GM12878 (cell line): ENCODE data around the gene OPCML. TPM values are rescaled to one million over a fixed set of nuclear protein-coding genes. Genes with fewer than 3 reads are reported as not detected.

ENCODE experiments used
- ATAC-seq: fragments of 200-7000 bp; cut with Tn5 transposase; 3 replicates; pipeline ENCODE4 v1.9.1; 2020; ENCODE audit warnings: mild to moderate bottlenecking, moderate library complexity
- BruUV-seq: library from RNA; stranded (reverse); fragments of 400-500 nt; replicated peaks from 2 replicates; lab custom pipeline; 2021; lab: Mats Ljungman, UMichigan
- CTCF ChIA-PET: fragments of 300-600 bp; sonication (Branson Sonifier 250); formaldehyde crosslinking; extraction: SDS; loops from one replicate; lab custom pipeline; 2021; ENCODE audit warnings: inconsistent platforms; lab: Yijun Ruan, JAX
- POLR2A ChIA-PET: fragments of 350-600 bp; formaldehyde crosslinking; extraction: SDS; loops from one replicate; lab custom pipeline; 2021; ENCODE audit warnings: inconsistent platforms; lab: Charles Lee
- RAD21 ChIA-PET: fragments of 300-600 bp; sonication (Branson Sonifier 250); formaldehyde crosslinking; loops from one replicate; lab custom pipeline; 2023; ENCODE audit warnings: antibody characterized with exemption; ENCODE audit not compliant: unreplicated experiment; lab: Charles Lee
- SMC1A ChIA-PET: fragments of 300-600 bp; sonication (Branson Sonifier 250); formaldehyde crosslinking; loops from one replicate; lab custom pipeline; 2023; ENCODE audit not compliant: unreplicated experiment, uncharacterized antibody; lab: Charles Lee
- DNase-seq: peaks from one replicate; pipeline ENCODE4 v3.0.0-alpha.2; 2011; ENCODE audit warnings: low read depth, low spot score
- FAIRE-seq: peaks from 3 replicates; lab custom pipeline; 2011; peaks lifted over from hg19 to GRCh38; lab: Jason Lieb, UNC
- H2AFZ ChIP-seq: 2 replicates; pipeline ENCODE4 v1.6.0; 2011; ENCODE audit warnings: low read depth, low read length, control low read depth; ENCODE audit not compliant: control insufficient read depth
- H3K27ac ChIP-seq: 2 replicates; pipeline ENCODE4 v1.5.1; 2011; ENCODE audit warnings: control low read depth; ENCODE audit not compliant: control insufficient read depth, insufficient read depth
- H3K27me3 ChIP-seq, 2 experiments: replicated peaks in 1 of 2; 2 replicates each; pipeline versions ENCODE4 v1.6.0 to v1.6.1; 2011; ENCODE audit warnings: low read length in 1 of 2; ENCODE audit not compliant: control insufficient read depth in 2 of 2, insufficient read depth in 2 of 2
- H3K36me3 ChIP-seq, 2 experiments: 2 replicates each; pipeline ENCODE4 v1.5.1; 2011; ENCODE audit warnings: low read length in 1 of 2; ENCODE audit not compliant: control insufficient read depth in 2 of 2, insufficient read depth in 2 of 2
- H3K4me1 ChIP-seq: 2 replicates; pipeline ENCODE4 v1.6.1; 2011; ENCODE audit warnings: mild to moderate bottlenecking, low read length, moderate library complexity, mixed read lengths; ENCODE audit not compliant: control insufficient read depth, insufficient read depth
- H3K4me2 ChIP-seq: 2 replicates; pipeline ENCODE4 v1.6.0; 2011; ENCODE audit warnings: control low read depth; ENCODE audit not compliant: control insufficient read depth, insufficient read depth
- H3K4me3 ChIP-seq: fragments of 200-600 bp; sonication (generic); 2 replicates; pipeline ENCODE4 v1.5.1; 2016
- H3K79me2 ChIP-seq: 2 replicates; pipeline ENCODE4 v1.6.0; 2011; ENCODE audit warnings: low read length; ENCODE audit not compliant: control insufficient read depth, insufficient read depth
- H3K9ac ChIP-seq: 2 replicates; pipeline ENCODE4 v1.8.0; 2011; ENCODE audit warnings: low read length, control low read depth, mixed read lengths; ENCODE audit not compliant: control insufficient read depth, insufficient read depth
- H3K9me3 ChIP-seq: replicated peaks from 3 replicates; pipeline ENCODE4 v1.5.1; 2011; ENCODE audit warnings: mild to moderate bottlenecking, low read length; ENCODE audit not compliant: control insufficient read depth, insufficient read depth
- H4K20me1 ChIP-seq: 2 replicates; pipeline ENCODE4 v1.6.0; 2011; ENCODE audit not compliant: control insufficient read depth, insufficient read depth
- CTCF ChIP-seq, 3 experiments: IDR thresholded peaks in 2 of 3; conservative IDR thresholded peaks in 1 of 3; 2 replicates each; pipeline ENCODE4 v1.5.1; 2011; ENCODE audit warnings: low read depth in 3 of 3, low read length in 3 of 3, mild to moderate bottlenecking in 3 of 3, control low read depth in 2 of 3, moderate library complexity in 2 of 3, inconsistent platforms in 1 of 3, mixed read lengths in 1 of 3; ENCODE audit not compliant: control insufficient read depth in 2 of 3, insufficient read depth in 1 of 3; ENCODE audit errors: extremely low read depth in 1 of 3
- ELK1 ChIP-seq: IDR thresholded peaks from 2 replicates; pipeline ENCODE4 v1.6.1; 2012; ENCODE audit warnings: low read depth, low read length, improper control_type of control experiment
- ESRRA ChIP-seq: IDR thresholded peaks from 2 replicates; pipeline ENCODE4 v1.6.1; 2012; ENCODE audit warnings: mild to moderate bottlenecking, low read length, improper control_type of control experiment
- IKZF1 ChIP-seq: fragments of 450-650 bp; conservative IDR thresholded peaks from 2 replicates; pipeline ENCODE4 v1.6.1; 2017; ENCODE audit warnings: antibody characterized with exemption, mild to moderate bottlenecking
- KLF5 ChIP-seq: fragments of 450-650 bp; IDR thresholded peaks from 2 replicates; pipeline ENCODE4 v1.6.1; 2014; ENCODE audit warnings: mild to moderate bottlenecking; ENCODE audit not compliant: partially characterized antibody
- SIN3A ChIP-seq: IDR thresholded peaks from 2 replicates; pipeline ENCODE4 v1.6.1; 2012; ENCODE audit warnings: low read depth, low read length, improper control_type of control experiment
- SMAD5 ChIP-seq: IDR thresholded peaks from 2 replicates; pipeline ENCODE4 v1.6.1; 2016; ENCODE audit warnings: antibody characterized with exemption, low read depth
- SMARCA5 ChIP-seq: fragments of 450-650 bp; IDR thresholded peaks from 2 replicates; pipeline ENCODE4 v1.6.1; 2017; ENCODE audit warnings: mild to moderate bottlenecking
- WGBS: methylation state at CpG from one replicate; pipeline ENCODE4 v1.1.6; 2016; ENCODE audit warnings: low lambda C conversion rate; ENCODE audit not compliant: insufficient replicate concordance, insufficient coverage; ENCODE audit errors: missing lambda C conversion rate; 5-methylcytosine and 5-hydroxymethylcytosine counted together
- in situ Hi-C: fragments of 300-500 bp; cut with MboI; formaldehyde crosslinking; loops from 9 replicates; pipeline ENCODE4 v1.14.3; 2018; ENCODE audit warnings: mixed read lengths
- intact Hi-C: fragments of 100-400 bp; cut with micrococcal nuclease; formaldehyde crosslinking; loops from one replicate; pipeline ENCODE4 v1.14.2; 2022; ENCODE audit not compliant: unreplicated experiment
- polyA plus RNA-seq, 11 experiments: library from polyadenylated mRNA; depleted of rRNA in 4 of 11; unstranded in 6 of 11; stranded (reverse) in 5 of 11; fragments of >200 nt; fragmentation: Nextera tagmentation in 4 of 11; fragmentation: Illumina TruSeq in 1 of 11; extraction: Ambion mirVana in 4 of 11; extraction: Trizol in 1 of 11; gene quantifications; 1 replicate in 1 of 11; 2 replicates in 10 of 11; pipeline versions ENCODE4 v1.2.1 to v1.2.3, GENCODE V29; 2011 to 2016; ENCODE audit warnings: inconsistent platforms in 2 of 11, missing spikeins in 2 of 11, low read depth in 1 of 11
- total RNA-seq, 4 experiments: library from RNA; depleted of rRNA in 3 of 4; stranded (reverse); fragments of >200 nt in 3 of 4; fragmentation: Illumina TruSeq in 1 of 4; extraction: Trizol in 1 of 4; gene quantifications; 2 replicates each; pipeline versions ENCODE4 v1.2.1 to v1.2.3, GENCODE V29; 2013 to 2021

The OPCML gene
- total and polyA plus RNA-seq, 10 of the 15 experiments (the other 5 are each of a cell fraction or from before 2014, with no cell fraction given), result 0.84 TPM; not detected in 9

GRCh38 chr11:132538642-132539041 is 993.7 kb downstream of the OPCML start:
- no peaks in the 10 kb centered on the region for H4K20me1 ChIP-seq
- intact Hi-C loops, result no loop called here
- 16% methylated on average over 3 of the region's 3 CpGs for WGBS
- ChIA-PET RAD21 (no interaction called here), POLR2A (no interaction called here)
- no peak for TF ChIP-seq KLF5
- no peak for TF ChIP-seq IKZF1
- TF ChIP-seq SMAD5, result no peak
- no peak for TF ChIP-seq ELK1
- no peak for TF ChIP-seq SIN3A
- TF ChIP-seq CTCF (IDR thresholded peaks at IDR 0.05 in 2 of 3, conservative IDR thresholded peaks at IDR 0.05 in 1 of 3; ENCODE audit: control insufficient read depth in 2 of 3, extremely low read depth in 1 of 3, insufficient read depth in 1 of 3, low read depth in 3 of 3, low read length in 3 of 3), result no peak
- no peak for TF ChIP-seq SMARCA5
- no peak for TF ChIP-seq ESRRA
- TF ChIP-seq, all 136 proteins: peak for 0
- no peak overlapping the region for H2AFZ ChIP-seq
- ChIA-PET SMC1A (no interaction called here), CTCF (no interaction called here)
- no peak for FAIRE-seq
- no peaks in the 10 kb centered on the region; the same call in 1 of the 2 replicates for H3K4me1 ChIP-seq
- no peak overlapping the region for H3K9ac ChIP-seq
- H3K4me2 ChIP-seq, result no peak overlapping the region
- H3K27ac ChIP-seq, result no peak overlapping the region
- BruUV-seq, result no TSS peak
- no peaks in the 10 kb centered on the region for H3K79me2 ChIP-seq
- H3K4me3 ChIP-seq, result no peak overlapping the region
- no peaks in the 10 kb centered on the region for H3K27me3 ChIP-seq
- no peak for DNase-seq
- H3K36me3 ChIP-seq, result no peaks in the 10 kb centered on the region
- ATAC-seq, result no peak
- in situ Hi-C loops, result no loop called here
- no peaks in the 10 kb centered on the region for H3K9me3 ChIP-seq
